ENCODE measurements around the gene KNG1.
A peak's percentile ranks its signal among the peaks of the same experiment; 100 is the strongest.
"Not testable (repeated sequence)": the region's sequence is repeated elsewhere in the genome, so short reads cannot be mapped to it uniquely, and the experiment has no call there.

The KNG1 gene

DNA sequence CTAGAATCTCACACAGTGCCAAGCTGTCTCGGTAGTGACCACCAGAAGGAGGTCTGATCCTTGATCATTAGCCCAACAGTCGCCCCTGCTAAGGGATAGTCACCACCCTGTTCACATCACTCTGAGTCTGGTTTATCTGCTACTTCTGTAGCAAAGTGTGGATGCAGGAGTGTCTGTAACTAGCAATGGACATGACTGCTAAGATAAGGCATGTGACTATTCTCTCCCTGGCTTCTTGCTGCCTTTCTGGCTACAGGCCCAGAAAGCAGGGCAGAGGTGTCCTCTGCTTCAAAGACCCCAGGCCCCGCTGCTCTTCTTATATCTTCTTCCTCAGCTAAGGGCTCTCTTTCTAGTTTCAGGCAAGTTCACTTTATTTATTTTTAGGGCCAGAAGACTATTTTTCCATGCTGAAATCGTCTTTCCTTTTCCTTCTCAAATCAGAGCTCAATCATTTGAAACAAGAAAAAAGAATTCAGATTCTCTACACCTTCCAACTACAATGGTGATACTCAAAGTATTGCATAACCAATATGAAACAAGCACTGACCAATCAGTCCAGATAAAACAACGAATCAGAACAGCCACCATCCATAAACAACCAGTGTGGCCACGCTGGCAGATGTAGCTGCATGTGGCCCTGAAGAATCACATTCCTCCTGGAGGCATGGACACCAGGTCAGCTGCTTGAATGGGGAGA is 8.0 kb upstream of the KNG1 start:
- DNase-seq (ENCODE audit: low read depth in 3 of 3) = no peak

DNA sequence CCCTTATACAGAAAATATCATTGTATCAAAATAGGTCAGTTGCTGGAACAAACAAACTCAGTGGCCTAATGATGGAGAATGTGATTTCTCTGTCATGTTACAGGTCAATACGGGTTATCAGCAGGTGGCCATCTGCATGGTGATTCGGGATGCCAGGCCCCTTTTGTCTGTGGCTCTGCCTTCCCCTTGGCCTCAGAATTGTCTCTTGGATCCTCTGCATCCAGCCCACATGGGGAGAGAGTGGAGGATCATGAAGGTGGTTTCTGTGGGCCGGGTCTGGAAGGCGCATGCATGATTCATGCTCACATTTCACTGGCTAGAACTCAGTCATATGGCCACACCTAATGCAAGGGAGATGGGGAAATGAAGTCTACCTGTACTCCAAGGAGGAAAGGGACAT is 6.5 kb upstream of the KNG1 start:
- DNase-seq (ENCODE audit: low read depth in 3 of 3) = not testable (repeated sequence)

DNA sequence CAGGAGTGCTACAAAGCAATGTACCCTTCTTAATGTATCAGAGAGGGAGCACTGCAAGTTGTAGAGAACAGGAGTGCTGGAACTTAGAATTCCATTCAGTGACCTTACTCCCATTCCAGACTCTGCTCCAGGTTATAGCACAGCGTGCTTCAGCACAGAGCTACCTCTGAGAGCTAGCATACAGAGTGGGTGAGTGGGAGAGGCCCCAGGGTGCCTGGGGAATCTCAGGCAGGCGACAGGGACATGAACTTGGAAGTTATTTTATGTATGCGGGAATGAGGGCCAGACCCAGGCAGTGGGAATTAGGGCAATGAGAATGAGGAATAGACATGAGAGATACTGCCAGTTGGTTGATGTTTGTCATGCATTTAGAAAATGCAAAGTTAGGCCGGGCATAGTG is 3.7 kb upstream of the KNG1 start:
- DNase-seq (ENCODE audit: low read depth in 3 of 3) = no peak

DNA sequence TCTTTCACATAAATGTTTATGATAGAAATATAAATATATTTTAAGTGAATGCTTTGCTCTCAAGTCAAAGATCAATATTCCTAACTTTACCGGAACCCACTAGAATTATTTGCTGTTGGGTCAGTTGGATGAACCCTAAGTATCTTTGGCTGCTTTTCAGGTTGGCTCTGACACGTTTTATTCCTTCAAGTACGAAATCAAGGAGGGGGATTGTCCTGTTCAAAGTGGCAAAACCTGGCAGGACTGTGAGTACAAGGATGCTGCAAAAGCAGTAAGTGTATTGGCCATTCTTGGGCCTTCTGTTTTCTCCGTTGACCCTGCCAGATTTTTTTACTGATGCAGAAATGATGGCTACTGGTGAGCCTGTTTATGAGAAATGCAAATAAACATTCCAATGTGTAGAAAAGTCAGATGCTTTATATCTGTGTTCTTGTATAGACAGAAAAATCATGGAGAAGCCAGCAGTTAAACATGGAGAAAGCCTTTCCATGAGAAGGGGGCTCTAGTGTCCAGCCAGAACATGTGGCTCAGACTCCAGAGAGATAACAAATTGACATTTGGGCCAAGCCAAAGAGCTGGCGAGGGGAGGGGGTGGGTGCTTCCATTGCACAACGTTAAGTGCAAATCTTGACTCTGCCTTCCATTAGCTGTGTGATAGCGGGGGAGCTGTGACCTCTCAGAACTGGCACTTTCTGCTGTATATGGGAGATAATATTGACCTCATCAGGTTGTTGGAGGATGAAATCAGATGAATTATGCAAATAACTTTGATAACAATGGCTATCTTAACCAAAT is 3.0 kb downstream of the KNG1 start:
- DNase-seq (ENCODE audit: low read depth in 3 of 3) = no peak

DNA sequence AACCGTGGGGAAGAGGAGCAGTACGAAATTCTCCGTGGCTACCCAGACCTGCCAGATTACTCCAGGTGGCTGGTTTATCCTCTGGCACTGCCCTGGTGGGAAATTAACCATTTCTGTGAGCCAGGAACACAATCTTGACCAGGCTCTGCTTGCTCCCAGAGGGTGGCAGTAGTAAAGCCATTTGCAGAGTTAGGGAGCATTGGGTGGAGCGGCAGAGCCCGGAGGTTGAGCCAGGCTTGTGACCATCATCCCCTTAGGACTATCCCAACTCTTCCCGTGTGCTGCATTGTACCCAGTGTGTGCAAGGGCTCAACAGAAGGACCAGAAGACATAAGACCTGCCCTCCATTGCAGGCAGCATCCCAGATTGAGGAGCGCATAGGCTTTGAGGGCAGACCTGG is 5.3 kb downstream of the KNG1 start:
- no peak for DNase-seq (ENCODE audit: low read depth in 3 of 3)

DNA sequence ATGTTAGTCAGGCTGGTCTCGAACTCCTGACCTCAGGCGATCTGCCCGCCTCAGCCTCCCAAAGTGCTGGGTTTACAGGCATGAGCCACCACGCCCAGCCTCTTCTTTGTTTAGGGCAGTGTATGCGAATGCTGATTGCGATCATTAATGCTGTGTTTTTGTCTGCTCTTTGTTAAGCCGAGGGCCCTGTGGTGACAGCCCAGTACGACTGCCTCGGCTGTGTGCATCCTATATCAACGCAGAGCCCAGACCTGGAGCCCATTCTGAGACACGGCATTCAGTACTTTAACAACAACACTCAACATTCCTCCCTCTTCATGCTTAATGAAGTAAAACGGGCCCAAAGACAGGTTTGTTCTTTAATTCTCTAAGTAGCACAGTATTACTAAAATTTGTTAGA is 7.8 kb downstream of the KNG1 start:
- DNase-seq (ENCODE audit: low read depth in 3 of 3) = no peak

DNA sequence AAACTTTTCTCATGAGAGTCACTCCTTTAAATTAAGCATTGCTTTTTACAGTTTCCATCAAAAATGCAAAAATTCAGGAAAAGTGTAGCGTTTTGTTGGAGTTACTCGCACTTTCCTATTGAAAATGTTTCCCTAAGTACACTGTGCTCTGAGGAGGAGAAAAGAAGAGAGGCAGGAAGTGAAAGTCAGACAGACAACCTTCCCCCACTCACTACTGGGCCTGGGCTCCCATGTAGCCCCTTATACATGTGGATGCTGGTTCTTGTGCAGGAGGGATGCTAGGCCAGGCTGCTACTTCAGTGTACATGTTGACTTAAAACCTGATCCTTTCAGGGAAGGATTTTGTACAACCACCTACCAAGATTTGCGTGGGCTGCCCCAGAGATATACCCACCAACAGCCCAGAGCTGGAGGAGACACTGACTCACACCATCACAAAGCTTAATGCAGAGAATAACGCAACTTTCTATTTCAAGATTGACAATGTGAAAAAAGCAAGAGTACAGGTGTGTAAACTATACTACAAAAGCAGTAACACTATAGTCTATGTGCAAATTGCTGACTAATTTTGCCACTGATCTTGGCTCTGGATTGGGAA is 15.1 kb downstream of the KNG1 start:
- peak in 1 of 3 experiments; percentile 21 for DNase-seq (ENCODE audit: low read depth in 3 of 3)

DNA sequence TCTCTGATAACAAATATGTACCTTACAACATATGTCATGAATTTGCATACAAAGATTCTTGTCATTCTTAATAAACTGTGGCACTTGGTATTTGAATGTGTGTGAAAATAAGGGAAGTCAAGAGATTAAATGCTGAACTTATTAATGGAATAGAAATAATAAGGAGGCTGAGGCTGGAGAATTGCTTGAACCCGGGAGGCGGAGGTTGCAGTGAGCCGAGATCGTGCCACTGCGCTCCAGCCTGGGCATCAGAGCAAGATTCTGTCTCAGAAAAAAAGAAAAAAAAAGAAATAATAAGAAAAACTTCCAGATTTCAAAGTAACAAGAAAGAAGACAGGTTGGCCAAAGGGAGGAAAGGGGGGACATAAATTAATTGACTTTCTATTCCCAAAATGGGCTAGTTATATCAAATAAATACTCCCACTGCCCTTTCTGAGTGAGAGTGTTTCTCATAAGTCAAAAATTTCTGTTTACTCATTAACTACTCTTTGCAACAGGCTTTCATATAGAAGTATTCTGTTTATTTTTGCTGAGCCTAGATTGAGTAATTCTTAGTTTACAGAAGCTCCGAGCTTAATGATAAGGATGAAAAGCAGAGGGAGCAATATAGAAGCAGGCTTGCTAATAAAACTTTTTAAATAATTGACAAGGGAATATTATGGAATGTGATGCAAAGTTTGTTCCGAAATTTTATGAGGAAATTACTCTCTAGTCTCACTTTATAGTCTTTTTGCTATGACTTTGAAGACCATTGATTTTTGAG is 25.6 kb downstream of the KNG1 start:
- DNase-seq (ENCODE audit: low read depth in 3 of 3) = no peak

DNA sequence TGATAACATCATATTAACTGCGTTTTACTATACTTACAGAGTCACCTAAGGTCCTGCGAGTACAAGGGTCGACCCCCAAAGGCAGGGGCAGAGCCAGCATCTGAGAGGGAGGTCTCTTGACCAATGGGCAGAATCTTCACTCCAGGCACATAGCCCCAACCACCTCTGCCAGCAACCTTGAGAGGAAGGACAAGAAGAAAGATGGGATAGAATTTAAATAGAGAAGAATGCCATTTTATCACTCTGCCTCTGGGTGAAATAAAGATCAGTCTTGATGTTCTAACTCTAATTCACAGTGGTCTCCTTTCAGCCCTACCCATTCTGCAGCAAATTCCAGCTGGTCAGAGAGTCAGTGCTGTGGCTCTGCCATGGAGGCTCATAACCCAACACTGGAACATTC is 26.5 kb downstream of the KNG1 start:
- no peak for DNase-seq (ENCODE audit: low read depth in 3 of 3)

DNA sequence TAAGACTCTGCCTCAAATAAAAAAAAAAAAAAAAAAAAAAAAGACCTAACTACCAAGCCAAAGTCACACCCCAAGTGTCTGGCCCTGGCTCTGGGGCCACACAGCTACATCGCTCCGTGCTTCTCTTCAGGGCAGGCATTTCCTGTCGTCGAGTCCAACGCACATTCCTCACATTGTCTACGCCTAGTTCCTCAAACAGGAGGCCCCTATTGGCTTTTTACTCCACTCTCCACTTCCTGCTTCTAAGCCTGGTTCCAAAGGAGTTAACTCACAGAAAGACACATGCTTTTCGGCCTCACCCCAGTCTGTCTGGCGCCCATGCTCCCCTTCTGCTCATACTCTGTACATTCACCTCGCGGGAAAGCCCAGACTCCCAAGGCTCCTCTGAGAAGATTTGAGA is 28.8 kb downstream of the KNG1 start:
- no peak for DNase-seq (ENCODE audit: low read depth in 3 of 3)

DNA sequence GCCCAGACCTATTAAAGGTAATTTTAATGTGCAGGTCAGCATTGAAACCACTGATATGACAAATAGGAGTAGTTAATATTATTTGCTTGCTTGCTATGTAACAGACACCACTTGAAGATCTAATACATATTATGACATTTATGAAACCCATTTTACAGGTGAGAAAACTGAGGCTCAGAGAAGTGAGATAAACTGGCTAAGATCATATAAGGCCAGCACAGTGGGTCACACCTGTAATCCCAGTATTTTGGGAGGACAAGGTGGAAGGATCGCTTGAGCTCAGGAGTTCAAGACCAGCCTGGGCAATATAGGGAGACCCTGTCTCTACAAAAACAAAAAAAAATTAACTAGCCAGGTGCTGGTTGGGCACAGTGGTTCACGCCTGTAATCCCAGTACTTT is 33.2 kb downstream of the KNG1 start:
- DNase-seq (ENCODE audit: low read depth in 3 of 3) = no peak

DNA sequence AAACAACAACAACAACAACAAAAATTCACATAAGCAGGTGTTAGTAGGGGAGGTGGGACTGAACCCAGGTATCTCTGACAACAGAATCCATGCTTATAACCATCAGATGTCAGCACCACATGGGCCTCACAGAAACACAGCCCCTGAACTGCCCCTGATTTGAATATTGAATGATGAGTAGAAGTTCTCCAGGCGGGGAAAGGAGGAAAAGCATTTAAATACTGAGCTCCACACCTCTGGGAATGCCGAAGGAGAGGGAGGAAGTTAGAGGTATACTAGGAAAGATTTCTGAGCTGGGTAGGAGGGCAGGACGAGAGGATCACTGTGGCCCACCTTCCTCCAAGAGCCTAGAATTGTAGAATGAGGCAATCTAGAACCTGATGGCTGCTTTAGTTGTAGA is 34.3 kb downstream of the KNG1 start:
- DNase-seq (ENCODE audit: low read depth in 3 of 3) = no peak

DNA sequence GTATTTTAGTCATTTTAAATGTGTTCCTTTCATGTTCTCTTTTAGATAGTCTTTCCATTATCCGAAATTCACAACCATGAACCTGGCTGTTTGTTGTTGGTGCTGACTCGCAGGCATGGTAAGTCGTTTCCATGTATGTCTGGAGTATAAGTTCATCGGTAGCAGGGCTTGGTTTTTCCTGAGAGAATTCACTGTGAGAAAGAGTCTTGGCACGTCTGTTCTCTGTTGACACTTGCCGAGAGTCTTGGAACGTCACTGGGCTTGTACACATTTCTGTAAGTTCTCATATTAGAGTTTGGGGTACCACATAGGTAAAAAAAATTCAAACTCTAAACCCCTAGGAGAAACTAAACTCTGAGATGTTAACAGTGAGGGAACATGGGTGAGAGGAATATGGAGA is 36.8 kb downstream of the KNG1 start:
- no peak for DNase-seq (ENCODE audit: low read depth in 3 of 3)

DNA sequence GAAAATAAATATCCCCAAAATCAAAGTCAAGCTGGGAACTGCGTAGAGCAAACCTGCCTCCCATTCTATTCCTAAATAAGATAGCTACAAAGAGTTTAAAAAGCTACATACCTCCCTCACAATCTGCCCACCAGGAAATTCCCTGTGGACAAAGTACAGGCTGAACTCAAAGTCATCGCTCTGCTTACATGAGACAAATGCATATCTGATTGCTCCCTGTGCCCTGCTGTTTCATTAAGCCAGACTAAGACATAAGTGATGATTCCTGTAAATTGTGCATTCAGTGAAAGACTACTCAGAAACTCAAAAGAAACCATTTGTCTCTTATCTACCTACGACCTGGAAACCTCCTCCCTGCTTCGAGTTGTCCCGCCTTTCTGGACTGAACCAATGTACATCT is 37.7 kb downstream of the KNG1 start:
- no peak for DNase-seq (ENCODE audit: low read depth in 3 of 3)

DNA sequence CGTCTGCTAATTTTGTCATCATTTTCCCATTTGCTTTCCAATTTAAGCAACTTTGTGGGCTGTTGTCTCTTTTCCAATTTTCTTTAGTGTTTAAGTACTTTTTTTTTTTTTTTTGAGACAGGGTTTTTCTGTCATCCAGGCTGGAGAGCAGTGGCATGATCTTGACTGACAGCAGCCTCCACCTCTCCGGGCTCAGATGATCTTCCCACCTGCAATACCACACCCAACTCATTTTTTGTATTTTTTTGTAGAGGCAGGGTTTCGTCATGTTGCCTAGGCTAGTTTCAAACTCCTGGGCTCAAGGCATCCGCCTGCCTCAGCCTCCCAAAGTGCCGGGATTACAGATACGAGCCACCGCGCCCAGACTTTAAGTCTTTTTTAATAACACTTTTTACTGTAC is 40.1 kb downstream of the KNG1 start:
- DNase-seq (ENCODE audit: low read depth in 3 of 3) = no peak

DNA sequence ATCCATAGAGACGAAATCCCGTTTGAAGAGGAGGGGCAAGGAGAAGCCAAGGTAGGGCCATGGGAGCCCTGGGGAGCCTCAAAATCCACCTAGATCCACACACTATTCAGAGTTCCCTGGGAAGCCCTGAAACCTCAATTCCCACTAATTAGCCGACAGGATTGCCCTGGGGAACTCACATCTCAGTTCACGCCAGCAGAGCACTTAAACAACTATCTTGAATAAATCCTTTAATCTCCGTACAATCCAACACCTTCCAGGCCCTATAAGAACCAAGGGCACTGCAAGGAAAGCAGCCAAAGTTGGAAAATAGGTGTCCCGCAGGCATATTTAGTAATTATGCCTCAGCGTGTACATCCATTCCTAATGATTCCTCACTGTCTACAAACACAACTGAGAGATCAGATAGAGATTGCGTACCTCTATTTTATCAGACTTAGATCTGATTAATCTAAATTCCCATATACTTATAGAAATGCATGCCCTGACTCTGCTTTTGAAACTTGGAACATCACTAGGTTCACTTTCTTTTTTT is 40.6 kb downstream of the KNG1 start:
- DNase-seq (ENCODE audit: low read depth in 3 of 3) = no peak

DNA sequence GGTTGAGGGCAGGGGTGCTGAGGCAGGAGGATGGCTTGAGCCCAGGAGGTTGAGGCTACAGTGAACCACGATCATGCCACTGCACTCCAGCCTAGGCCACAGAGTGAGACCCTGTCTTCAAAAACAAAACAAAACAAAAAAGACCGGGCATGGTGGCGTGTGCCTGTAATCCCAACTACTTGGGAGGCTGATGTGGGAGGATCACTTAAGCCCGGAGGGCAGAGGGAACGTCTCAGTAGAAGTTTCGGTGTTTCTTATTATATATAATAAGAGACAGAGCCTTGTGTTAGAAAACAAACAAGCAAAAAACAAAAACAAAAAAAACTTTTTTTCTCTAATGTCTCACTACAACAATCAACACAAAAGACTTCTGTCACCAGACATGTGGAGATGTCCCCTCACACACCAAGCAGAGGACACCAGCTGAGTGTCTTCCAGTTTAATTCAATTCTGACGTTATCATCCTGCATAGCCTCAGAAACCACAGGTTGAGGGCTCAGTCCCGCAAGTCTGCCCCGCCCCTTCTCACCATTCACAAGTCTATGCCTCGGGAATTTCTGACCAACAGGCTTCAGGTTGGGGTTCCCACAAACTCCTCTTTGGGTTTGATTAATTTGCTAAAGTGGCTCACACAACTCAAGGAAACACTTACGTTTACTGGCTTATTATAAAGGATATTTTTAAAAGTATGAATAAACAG is 42.2 kb downstream of the KNG1 start:
- no peak for DNase-seq (ENCODE audit: low read depth in 3 of 3)

DNA sequence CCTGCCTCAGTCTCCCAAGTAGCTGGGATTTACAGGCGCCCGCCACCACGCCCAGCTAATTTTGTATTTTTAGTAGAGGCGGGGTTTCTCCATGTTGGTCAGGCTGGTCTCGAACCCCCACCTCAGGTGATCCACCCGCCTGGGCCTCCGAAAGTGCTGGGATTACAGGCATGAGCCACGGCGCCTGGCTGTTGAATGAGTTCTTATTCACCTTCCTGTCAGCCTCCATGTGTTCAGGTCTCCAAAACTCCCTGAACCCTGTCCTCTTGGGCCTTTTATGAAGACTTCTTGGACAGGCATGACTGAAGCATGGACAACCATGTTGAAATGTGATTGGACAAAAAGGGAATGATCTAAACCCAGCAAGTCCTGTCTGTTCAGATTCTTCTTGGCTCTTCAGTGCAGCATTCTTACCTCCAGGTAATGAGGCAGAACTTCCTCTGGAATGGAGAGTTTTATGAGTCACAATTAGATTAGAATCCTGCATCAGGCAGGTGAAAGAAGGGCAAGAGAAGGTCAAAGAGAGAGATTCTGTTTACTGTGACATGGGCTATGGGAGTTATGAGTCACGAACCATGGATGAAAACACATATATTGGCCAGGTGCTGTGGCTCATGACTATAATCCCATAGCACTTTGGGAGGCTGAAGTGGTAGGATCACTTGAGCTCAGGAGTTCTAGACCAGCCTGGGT is 43.1 kb downstream of the KNG1 start:
- no peak for DNase-seq (ENCODE audit: low read depth in 3 of 3)

DNA sequence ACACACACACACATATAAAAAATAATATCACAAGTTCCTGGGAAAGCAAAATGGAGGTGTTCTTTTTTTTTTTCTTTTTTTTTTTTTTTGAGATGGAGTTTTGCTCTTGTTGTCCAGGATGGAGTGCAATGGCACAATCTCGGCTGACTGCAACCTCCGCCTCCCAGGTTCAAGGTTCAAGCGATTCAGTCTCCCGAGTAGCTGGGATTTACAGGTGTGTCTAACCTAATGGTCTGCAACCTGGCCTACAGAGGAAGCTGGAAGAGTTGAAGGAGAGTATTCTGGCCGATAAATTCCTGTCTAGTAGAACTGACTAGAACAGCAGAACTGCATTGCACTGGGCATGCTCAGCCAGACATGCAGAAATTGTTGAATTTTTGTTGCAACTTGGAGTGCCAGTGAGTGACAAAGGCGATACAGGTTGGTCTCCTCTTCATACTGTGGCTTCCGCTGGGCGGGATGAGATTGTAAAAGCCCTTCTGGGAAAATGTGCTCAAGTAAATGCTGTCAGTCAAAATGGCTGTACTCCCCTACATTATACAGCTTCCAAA is 43.8 kb downstream of the KNG1 start:
- DNase-seq (ENCODE audit: low read depth in 3 of 3) = no peak

DNA sequence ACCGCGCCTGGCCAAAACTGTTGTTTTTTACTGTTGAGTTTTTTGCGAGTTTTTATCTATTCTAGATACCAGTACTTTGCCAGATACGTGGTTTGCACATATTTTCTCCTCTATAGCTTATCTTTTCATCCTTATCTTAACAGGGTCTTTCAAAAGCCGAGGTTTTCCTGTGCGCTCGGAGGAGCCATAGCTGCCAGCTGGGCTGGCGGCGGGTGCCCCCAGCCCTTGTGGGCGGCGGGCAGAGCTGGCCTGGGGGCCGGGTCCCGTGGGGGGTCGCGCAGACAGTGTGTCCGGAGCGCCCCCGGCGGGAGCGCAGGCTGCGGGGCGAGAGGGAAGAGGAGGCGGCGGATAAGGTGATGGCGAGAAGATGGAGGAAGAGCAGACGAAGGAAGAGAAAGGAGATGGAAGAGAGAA is 55.1 kb downstream of the KNG1 start:
- no peak for DNase-seq (ENCODE audit: low read depth in 3 of 3)
